Tibial artery (tissue), 4 donors: ENCODE data around the gene SAMD3.
"Not testable (repeated sequence)": the region's sequence is repeated elsewhere in the genome, so short reads cannot be mapped to it uniquely, and the experiment has no call there.

Experiments
- DNase-seq, 2 donors: peaks; one replicate each; pipeline ENCODE4 v3.0.0-alpha.2; 2019
- H3K27ac ChIP-seq, 2 donors: fragments of 200-600 bp; sonication (generic) in 1 of 2; 1 replicate in 1 of 2; 2 replicates in 1 of 2; pipeline ENCODE4 v1.5.1; 2018 to 2019; ENCODE audit warnings: mild to moderate bottlenecking in 1 of 2
- H3K27me3 ChIP-seq, 2 donors: fragments of 200-600 bp; sonication (generic) in 1 of 2; one replicate each; pipeline versions ENCODE4 v1.5.1 to v1.6.0; 2016 to 2019
- H3K36me3 ChIP-seq, 3 donors: fragments of 200-600 bp; sonication (generic) in 2 of 3; one replicate each; pipeline ENCODE4 v1.5.1; 2016 to 2019; ENCODE audit warnings: mild to moderate bottlenecking in 2 of 3
- H3K4me1 ChIP-seq, 4 donors: fragments of 200-600 bp; sonication (generic) in 2 of 4; 1 replicate in 3 of 4; 2 replicates in 1 of 4; pipeline ENCODE4 v1.5.1; 2016 to 2019
- H3K4me3 ChIP-seq, 2 donors: fragments of 200-600 bp; sonication (generic) in 1 of 2; 1 replicate in 1 of 2; 2 replicates in 1 of 2; pipeline ENCODE4 v1.5.1; 2018 to 2019; ENCODE audit warnings: mild to moderate bottlenecking in 2 of 2
- H3K9me3 ChIP-seq, 3 donors: fragments of 200-600 bp; sonication (generic) in 1 of 3; one replicate each; pipeline ENCODE4 v1.5.1; 2016 to 2019
- intact Hi-C: fragments of 100-400 bp; cut with DNase I; formaldehyde crosslinking; loops from one replicate; pipeline ENCODE4 v1.15.0; 2023; ENCODE audit warnings: low total_unique reads
- TF ChIP-seq, protein P1 (sequence below), 2 experiments: fragments of 200-600 bp in 1 of 2; fragments of 450-650 bp in 1 of 2; IDR thresholded peaks; one replicate each; pipeline ENCODE4 v1.5.1; 2017 to 2019; ENCODE audit warnings: antibody characterized with exemption in 2 of 2, mild to moderate bottlenecking in 1 of 2, moderate library complexity in 1 of 2

Gene SAMD3

DNA sequence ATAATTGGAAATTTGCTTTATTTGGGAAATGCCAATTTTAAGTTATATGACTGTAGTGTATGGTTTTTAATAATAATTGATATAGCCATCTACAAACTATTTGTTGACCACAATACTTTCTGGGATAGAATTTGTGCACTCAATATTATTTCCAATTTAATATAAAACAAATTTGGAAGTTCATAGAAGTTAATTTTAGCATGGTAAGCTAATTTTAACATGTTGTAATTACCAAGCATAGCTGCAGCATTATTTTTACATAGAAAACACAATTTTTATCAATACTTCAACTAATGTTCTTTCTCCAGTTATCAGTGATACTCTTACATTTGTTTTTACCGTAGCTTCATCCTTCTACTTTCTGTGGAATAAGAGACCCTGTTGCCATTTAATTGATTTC lies 103.5 kb downstream of the SAMD3 start:
- Histone ChIP-seq H3K4me3 (no peak overlapping the region), H3K4me1 (no peaks in the 10 kb centered on the region), H3K27ac (no peak overlapping the region), H3K9me3 (no peaks in the 10 kb centered on the region), H3K27me3 (no peaks in the 10 kb centered on the region), H3K36me3 (no peaks in the 10 kb centered on the region)
- TF ChIP-seq, protein P1, sequence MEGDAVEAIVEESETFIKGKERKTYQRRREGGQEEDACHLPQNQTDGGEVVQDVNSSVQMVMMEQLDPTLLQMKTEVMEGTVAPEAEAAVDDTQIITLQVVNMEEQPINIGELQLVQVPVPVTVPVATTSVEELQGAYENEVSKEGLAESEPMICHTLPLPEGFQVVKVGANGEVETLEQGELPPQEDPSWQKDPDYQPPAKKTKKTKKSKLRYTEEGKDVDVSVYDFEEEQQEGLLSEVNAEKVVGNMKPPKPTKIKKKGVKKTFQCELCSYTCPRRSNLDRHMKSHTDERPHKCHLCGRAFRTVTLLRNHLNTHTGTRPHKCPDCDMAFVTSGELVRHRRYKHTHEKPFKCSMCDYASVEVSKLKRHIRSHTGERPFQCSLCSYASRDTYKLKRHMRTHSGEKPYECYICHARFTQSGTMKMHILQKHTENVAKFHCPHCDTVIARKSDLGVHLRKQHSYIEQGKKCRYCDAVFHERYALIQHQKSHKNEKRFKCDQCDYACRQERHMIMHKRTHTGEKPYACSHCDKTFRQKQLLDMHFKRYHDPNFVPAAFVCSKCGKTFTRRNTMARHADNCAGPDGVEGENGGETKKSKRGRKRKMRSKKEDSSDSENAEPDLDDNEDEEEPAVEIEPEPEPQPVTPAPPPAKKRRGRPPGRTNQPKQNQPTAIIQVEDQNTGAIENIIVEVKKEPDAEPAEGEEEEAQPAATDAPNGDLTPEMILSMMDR (IDR thresholded peaks at IDR 0.05) = no peak
- intact Hi-C loops = no loop called here
- DNase-seq = no peak

DNA sequence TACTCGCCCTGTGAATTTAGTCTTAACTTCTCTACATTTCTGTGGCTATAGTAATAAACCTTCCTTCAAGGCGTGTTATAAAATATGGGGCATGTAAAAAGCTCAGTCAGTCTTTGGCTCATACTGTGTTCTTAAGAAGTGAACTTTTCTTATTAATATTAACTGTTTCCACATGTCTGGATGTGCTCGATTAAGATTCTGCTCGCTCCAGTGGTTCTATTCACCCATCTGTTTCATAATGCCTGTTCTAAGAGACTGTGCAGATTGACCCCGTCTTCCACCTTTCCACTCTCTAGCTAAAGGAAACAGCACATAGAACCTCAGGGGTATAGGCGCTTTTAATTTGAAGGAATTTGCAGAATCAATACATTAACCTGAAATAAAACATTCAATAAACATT lies 104.5 kb downstream of the SAMD3 start:
- Histone ChIP-seq H3K36me3 (no peaks in the 10 kb centered on the region), H3K27me3 (no peaks in the 10 kb centered on the region), H3K27ac (no peak overlapping the region), H3K9me3 (no peaks in the 10 kb centered on the region), H3K4me1 (no peaks in the 10 kb centered on the region), H3K4me3 (no peak overlapping the region)
- DNase-seq = no peak
- intact Hi-C loops = no loop called here
- TF ChIP-seq, protein P1 (IDR thresholded peaks at IDR 0.05) = no peak

DNA sequence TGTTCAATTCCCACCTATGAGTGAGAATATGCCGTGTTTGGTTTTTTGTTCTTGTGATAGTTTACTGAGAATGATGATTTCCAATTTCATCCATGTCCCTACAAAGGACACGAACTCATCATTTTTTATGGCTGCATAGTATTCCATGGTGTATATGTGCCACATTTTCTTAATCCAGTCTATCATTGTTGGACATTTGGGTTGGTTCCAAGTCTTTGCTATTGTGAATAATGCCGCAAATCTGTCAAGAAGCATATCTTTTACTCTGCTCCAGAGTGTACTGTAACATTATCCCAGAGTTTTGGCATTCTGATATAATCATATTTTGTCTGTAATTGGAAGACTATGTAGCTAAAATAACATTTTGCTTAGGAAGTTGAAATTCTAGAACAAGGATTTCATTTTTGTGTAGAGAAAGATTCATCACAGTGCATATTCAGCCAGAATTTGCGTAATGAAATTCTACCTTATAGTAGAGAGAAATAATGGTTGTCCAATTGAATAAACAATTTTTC lies 105.5 kb downstream of the SAMD3 start:
- H3K4me3 ChIP-seq, H3K27me3 ChIP-seq, intact Hi-C loops, H3K4me1 ChIP-seq, H3K36me3 ChIP-seq, H3K9me3 ChIP-seq, H3K27ac ChIP-seq, DNase-seq: not testable (repeated sequence)

GRCh38 chr6:130116273-130116672 lies 106.5 kb downstream of the SAMD3 start:
- Histone ChIP-seq H3K4me1 (no peaks in the 10 kb centered on the region), H3K4me3 (no peak overlapping the region), H3K9me3 (no peaks in the 10 kb centered on the region), H3K27me3 (no peaks in the 10 kb centered on the region), H3K27ac (no peak overlapping the region), H3K36me3 (no peaks in the 10 kb centered on the region)
- TF ChIP-seq, protein P1 (IDR thresholded peaks at IDR 0.05) = no peak
- intact Hi-C loops = no loop called here
- no peak for DNase-seq

DNA sequence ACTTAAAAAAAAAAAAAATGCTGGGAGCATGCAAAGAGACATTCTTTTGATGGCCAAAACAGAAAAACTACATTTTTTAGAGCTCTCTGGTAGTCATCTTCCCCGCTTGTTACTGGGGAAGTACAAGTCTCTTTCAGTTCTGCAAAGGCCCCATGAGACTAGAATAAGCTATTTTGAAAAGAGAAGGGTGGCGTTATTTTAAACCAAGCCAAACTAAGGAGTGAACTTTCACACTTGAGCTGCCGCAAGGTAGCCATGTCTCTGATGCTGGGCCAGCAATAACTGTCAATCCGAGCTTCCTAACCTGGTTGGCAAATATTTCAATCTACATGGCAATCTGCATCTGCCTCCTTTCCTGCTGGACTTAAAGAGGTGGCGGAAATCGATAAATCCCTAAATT lies 107.7 kb downstream of the SAMD3 start:
- intact Hi-C loops = no loop called here
- Histone ChIP-seq H3K9me3 (peaks cover 0 to under 1% (median 0%) of the 10 kb centered on the region in 3 donors), H3K27ac (no peak overlapping the region), H3K36me3 (no peaks in the 10 kb centered on the region), H3K4me3 (no peak overlapping the region), H3K4me1 (no peaks in the 10 kb centered on the region), H3K27me3 (no peaks in the 10 kb centered on the region)
- DNase-seq = no peak
- TF ChIP-seq, protein P1 (IDR thresholded peaks at IDR 0.05) = no peak

GRCh38 chr6:130113201-130113710 lies 109.5 kb downstream of the SAMD3 start:
- Histone ChIP-seq H3K4me1 (no peaks in the 10 kb centered on the region), H3K36me3 (no peaks in the 10 kb centered on the region), H3K4me3 (no peak overlapping the region), H3K27me3 (no peaks in the 10 kb centered on the region), H3K27ac (no peak overlapping the region), H3K9me3 (peaks cover 0 to 4% (median 0%) of the 10 kb centered on the region in 3 donors)
- intact Hi-C loops = no loop called here
- TF ChIP-seq, protein P1 (IDR thresholded peaks at IDR 0.05) = no peak
- DNase-seq = no peak
